ENCODE data around the gene AMBRA1.
A peak's percentile ranks its signal among the peaks of the same experiment; 100 is the strongest.

AMBRA1 gene

GRCh38 chr11:46593550-46594373, at the start of gene AMBRA1:
Gene AMBRA1 (minus strand): TSS chr11:46594023. CDS start chr11:46548380, 45,643 bp downstream.
- TF ChIP-seq, protein P1, sequence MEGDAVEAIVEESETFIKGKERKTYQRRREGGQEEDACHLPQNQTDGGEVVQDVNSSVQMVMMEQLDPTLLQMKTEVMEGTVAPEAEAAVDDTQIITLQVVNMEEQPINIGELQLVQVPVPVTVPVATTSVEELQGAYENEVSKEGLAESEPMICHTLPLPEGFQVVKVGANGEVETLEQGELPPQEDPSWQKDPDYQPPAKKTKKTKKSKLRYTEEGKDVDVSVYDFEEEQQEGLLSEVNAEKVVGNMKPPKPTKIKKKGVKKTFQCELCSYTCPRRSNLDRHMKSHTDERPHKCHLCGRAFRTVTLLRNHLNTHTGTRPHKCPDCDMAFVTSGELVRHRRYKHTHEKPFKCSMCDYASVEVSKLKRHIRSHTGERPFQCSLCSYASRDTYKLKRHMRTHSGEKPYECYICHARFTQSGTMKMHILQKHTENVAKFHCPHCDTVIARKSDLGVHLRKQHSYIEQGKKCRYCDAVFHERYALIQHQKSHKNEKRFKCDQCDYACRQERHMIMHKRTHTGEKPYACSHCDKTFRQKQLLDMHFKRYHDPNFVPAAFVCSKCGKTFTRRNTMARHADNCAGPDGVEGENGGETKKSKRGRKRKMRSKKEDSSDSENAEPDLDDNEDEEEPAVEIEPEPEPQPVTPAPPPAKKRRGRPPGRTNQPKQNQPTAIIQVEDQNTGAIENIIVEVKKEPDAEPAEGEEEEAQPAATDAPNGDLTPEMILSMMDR (IDR thresholded peaks at IDR 0.05; ENCODE audit: insufficient read depth, low read length, poor library complexity, severe bottlenecking), result no peak
- DNase-seq (ENCODE audit: extremely low read depth, insufficient read length), result peak; percentile 87
- peak within 1 kb of the TSS; percentile 77 for H3K4me3 ChIP-seq (replicated peaks; ENCODE audit: low read depth, low read length)
- no peaks in the 10 kb centered on the region for H3K36me3 ChIP-seq (ENCODE audit: control insufficient read depth, insufficient read depth, low read length)
- H3K27me3 ChIP-seq (replicated peaks; ENCODE audit: control insufficient read depth, insufficient read depth, low read length), result no peaks in the 10 kb centered on the region

DNA sequence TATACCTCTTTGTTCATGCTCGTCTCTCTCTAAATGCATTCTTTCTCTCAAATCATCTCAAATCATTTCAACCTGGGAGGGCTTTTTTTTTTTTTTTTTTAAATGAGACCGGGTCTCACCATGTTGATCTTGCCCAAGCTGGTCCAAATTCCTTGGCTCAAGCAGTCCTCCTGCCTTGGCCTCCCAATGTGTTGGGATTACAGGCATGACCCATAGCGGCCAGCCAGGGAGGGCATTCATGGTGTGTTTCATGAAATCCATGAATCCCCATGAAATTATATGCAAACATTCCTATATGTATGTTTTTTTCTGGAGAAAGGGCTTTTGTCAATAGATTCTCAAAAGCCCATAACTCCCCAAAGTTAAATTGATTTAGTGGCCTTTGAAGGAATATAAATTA, 49.7 kb upstream of the AMBRA1 start:
- no peak overlapping the region for H3K4me3 ChIP-seq (replicated peaks; ENCODE audit: low read depth, low read length)
- TF ChIP-seq, protein P1 (IDR thresholded peaks at IDR 0.05; ENCODE audit: insufficient read depth, low read length, poor library complexity, severe bottlenecking), result no peak

GRCh38 chr11:46642627-46643335, 49.0 kb upstream of the AMBRA1 start:
- Histone ChIP-seq H3K4me3 (replicated peaks; ENCODE audit: low read depth, low read length) (no peak overlapping the region), H3K36me3 (ENCODE audit: control insufficient read depth, insufficient read depth, low read length) (peaks cover 11% of the 10 kb centered on the region), H3K27me3 (replicated peaks; ENCODE audit: control insufficient read depth, insufficient read depth, low read length) (no peaks in the 10 kb centered on the region)
- DNase-seq (ENCODE audit: extremely low read depth, insufficient read length), result no peak
- TF ChIP-seq, protein P1 (IDR thresholded peaks at IDR 0.05; ENCODE audit: insufficient read depth, low read length, poor library complexity, severe bottlenecking), result no peak

More for the DNA sequence above, 49.7 kb upstream of the AMBRA1 start:
- DNase-seq (ENCODE audit: extremely low read depth, insufficient read length), result no peak
- Histone ChIP-seq H3K27me3 (replicated peaks; ENCODE audit: control insufficient read depth, insufficient read depth, low read length) (no peaks in the 10 kb centered on the region), H3K36me3 (ENCODE audit: control insufficient read depth, insufficient read depth, low read length) (peaks cover 11% of the 10 kb centered on the region)

DNA sequence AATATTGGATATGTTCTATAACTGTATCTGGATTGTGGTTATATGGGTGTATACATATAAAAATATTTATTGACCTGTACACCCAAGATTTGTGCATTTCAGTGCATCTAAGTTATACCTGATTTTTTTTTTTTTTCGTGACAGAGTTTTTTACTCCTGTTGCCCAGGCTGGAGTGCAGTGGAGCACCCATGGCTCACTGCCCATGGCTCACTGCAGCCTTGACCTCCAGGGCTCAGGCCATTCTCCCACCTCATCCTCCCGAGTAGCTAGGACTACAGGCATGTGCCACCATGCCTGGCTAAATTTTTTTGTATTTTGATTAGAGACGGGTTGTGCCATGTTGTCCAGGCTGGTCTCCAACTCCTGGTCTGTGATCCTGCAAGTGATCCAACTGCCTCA, 47.8 kb upstream of the AMBRA1 start:
- TF ChIP-seq, protein P1 (IDR thresholded peaks at IDR 0.05; ENCODE audit: insufficient read depth, low read length, poor library complexity, severe bottlenecking), result no peak

GRCh38 chr11:46640036-46640788, 46.4 kb upstream of the AMBRA1 start:
- TF ChIP-seq, protein P1 (IDR thresholded peaks at IDR 0.05; ENCODE audit: insufficient read depth, low read length, poor library complexity, severe bottlenecking), result no peak

More for the DNA sequence above, 47.8 kb upstream of the AMBRA1 start:
- Histone ChIP-seq H3K36me3 (ENCODE audit: control insufficient read depth, insufficient read depth, low read length) (peaks cover 7% of the 10 kb centered on the region), H3K27me3 (replicated peaks; ENCODE audit: control insufficient read depth, insufficient read depth, low read length) (no peaks in the 10 kb centered on the region), H3K4me3 (replicated peaks; ENCODE audit: low read depth, low read length) (no peak overlapping the region)
- DNase-seq (ENCODE audit: extremely low read depth, insufficient read length), result no peak

More at GRCh38 chr11:46640036-46640788, 46.4 kb upstream of the AMBRA1 start:
- peaks cover 4% of the 10 kb centered on the region for H3K36me3 ChIP-seq (ENCODE audit: control insufficient read depth, insufficient read depth, low read length)
- H3K4me3 ChIP-seq (replicated peaks; ENCODE audit: low read depth, low read length), result no peak overlapping the region
- DNase-seq (ENCODE audit: extremely low read depth, insufficient read length), result no peak
- no peaks in the 10 kb centered on the region for H3K27me3 ChIP-seq (replicated peaks; ENCODE audit: control insufficient read depth, insufficient read depth, low read length)

Data from GM06990 (cell line).